Measurements from ENCODE around the gene NISCH. TPM values are rescaled to one million over a fixed set of nuclear protein-coding genes. Genes with fewer than 3 reads are reported as not detected.
A peak's percentile ranks its signal among the peaks of the same experiment; 100 is the strongest.

The NISCH gene
- total RNA-seq, 1 experiment from 2014 or later, result 63.4 TPM

GRCh38 chr3:52517796-52518722 lies 62.7 kb downstream of the NISCH start:
- DNase-seq (ENCODE audit: low read depth, low spot score) (no peak), ATAC-seq (no peak)
- Histone ChIP-seq H3K4me3 (ENCODE audit: low read depth in 2 of 2, low read length in 2 of 2) (no peak overlapping the region), H3K27ac (ENCODE audit: low read length) (no peak overlapping the region), H3K4me1 (ENCODE audit: control insufficient read depth, insufficient read depth, low read length) (no peaks in the 10 kb centered on the region), H3K9me3 (ENCODE audit: control insufficient read depth, insufficient read depth, low read depth, low read length) (no peaks in the 10 kb centered on the region), H3K36me3 (ENCODE audit: control insufficient read depth, insufficient read depth, low read length) (no peaks in the 10 kb centered on the region), H3K27me3 (ENCODE audit: control insufficient read depth, insufficient read depth, low read length) (no peaks in the 10 kb centered on the region)
- CTCF ChIA-PET, result no interaction called here
- in situ Hi-C loops (cut with HindIII; ENCODE audit: low pct_unique_long_range_greater_than_20kb, low sequenced_read_pairs), result no loop called here
- intact Hi-C loops (cut with micrococcal nuclease; ENCODE audit: unreplicated experiment), result no loop called here
- POLR2A ChIA-PET, result interaction anchor here (0.6 kb wide), 1 partner anchor 651 kb away, joined by 4 read pairs; no protein-coding TSS in a partner anchor
- no peak for TF ChIP-seq TCF7L2 (IDR thresholded peaks at IDR 0.05; ENCODE audit: low read depth, low read length)
- TF ChIP-seq REST (IDR thresholded peaks at IDR 0.05; ENCODE audit: insufficient read depth in 1 of 2, low read depth in 2 of 2, low read length in 1 of 2), result no peak
- TF ChIP-seq CTCF (IDR thresholded peaks at IDR 0.05), result no peak
- no peak for TF ChIP-seq POLR2AphosphoS5 (IDR thresholded peaks at IDR 0.05; ENCODE audit: low read depth, low read length)
- no peak for TF ChIP-seq SIN3A (IDR thresholded peaks at IDR 0.05; ENCODE audit: borderline replicate concordance, insufficient read depth, low read depth, low read length)
- no TSS peak for BruUV-seq (replicated peaks)

GRCh38 chr3:52518723-52519444 lies 63.5 kb downstream of the NISCH start:
- H3K9me3 ChIP-seq (ENCODE audit: control insufficient read depth, insufficient read depth, low read depth, low read length), result no peaks in the 10 kb centered on the region
- in situ Hi-C loops (cut with HindIII; ENCODE audit: low pct_unique_long_range_greater_than_20kb, low sequenced_read_pairs) (no loop called here), intact Hi-C loops (cut with micrococcal nuclease; ENCODE audit: unreplicated experiment) (no loop called here)
- TF ChIP-seq REST (IDR thresholded peaks at IDR 0.05; ENCODE audit: insufficient read depth in 1 of 2, low read depth in 2 of 2, low read length in 1 of 2) (no peak), CTCF (IDR thresholded peaks at IDR 0.05) (no peak), TCF7L2 (IDR thresholded peaks at IDR 0.05; ENCODE audit: low read depth, low read length) (no peak)
- POLR2A ChIA-PET, result interaction anchor here (0.6 kb wide), 1 partner anchor 650 kb away, joined by 4 read pairs; no protein-coding TSS in a partner anchor
- ATAC-seq (peak; percentile 44), DNase-seq (ENCODE audit: low read depth, low spot score) (no peak)
- H3K27ac ChIP-seq (ENCODE audit: low read length), result no peak overlapping the region
- no peak overlapping the region for H3K4me3 ChIP-seq (ENCODE audit: low read depth in 2 of 2, low read length in 2 of 2)
- no peaks in the 10 kb centered on the region for H3K36me3 ChIP-seq (ENCODE audit: control insufficient read depth, insufficient read depth, low read length)
- no peaks in the 10 kb centered on the region for H3K27me3 ChIP-seq (ENCODE audit: control insufficient read depth, insufficient read depth, low read length)
- H3K4me1 ChIP-seq (ENCODE audit: control insufficient read depth, insufficient read depth, low read length), result no peaks in the 10 kb centered on the region
- BruUV-seq (replicated peaks), result no TSS peak
- CTCF ChIA-PET, result no interaction called here

All from Panc1 (cell line).